Activated CD4-positive, alpha-beta T cell treated with anti-CD3 and anti-CD28 coated beads, Interleukin-2, amount 50 U/mL, for 24 hours (primary cell): Measurements from ENCODE around the gene INPP4B.

ENCODE experiments used
- DNase-seq, 2 donors: peaks; one replicate each; pipeline ENCODE4 v3.0.0-alpha.2; 2020; ENCODE audit warnings: low read depth in 1 of 2, low spot score in 1 of 2

The INPP4B gene

DNA sequence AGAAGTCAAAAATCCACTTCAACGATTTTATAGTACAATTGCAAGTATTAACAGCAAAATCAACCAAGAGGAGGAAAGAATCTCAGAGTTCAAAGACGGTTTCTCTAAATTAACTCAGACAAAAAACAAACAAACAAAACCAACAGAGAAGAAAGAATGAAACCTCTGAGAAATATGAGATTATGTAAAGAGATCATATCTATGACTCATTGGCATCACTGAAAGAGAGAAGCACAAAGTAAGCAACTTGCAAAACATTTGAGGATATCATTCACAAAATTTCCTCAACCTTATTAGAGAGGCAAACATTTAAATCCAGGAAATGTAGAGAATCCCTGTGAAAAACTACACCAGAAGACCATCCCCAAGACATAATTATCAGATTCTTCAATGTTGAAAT, 370.4 kb downstream of the INPP4B start:
- no peak for DNase-seq

DNA sequence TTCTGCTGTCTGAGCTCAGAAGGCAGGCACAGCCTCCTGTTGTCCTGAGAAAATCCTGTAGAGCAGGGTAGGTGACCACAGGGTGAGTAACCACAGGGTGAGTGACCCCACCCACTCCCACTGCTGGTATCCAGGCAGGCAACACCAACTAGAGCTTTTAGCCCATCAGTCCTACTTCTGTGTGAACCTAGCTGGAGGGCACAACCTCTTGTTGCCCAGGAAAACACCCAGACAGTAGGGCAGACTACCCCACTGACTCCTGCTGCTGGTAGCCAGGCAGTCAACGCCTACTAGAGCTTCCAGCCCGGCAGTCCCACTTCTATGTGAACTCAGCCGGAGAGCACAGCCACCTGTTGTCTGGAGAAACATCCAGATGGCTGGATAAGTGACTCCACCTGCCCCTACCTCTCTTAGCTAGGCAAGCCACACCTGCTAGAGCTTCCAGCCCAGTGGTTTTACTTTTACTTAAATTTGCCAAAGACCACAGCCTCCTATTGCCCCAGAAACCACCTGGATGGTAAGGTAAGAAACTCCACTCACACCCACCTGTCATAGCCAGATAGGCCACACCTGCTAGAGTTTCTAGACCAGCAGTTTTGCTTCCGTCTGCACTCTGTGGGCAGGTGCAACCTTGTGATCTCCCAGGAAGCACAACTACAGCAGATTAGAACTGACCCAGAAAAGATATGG, 371.6 kb downstream of the INPP4B start:
- no peak for DNase-seq

DNA sequence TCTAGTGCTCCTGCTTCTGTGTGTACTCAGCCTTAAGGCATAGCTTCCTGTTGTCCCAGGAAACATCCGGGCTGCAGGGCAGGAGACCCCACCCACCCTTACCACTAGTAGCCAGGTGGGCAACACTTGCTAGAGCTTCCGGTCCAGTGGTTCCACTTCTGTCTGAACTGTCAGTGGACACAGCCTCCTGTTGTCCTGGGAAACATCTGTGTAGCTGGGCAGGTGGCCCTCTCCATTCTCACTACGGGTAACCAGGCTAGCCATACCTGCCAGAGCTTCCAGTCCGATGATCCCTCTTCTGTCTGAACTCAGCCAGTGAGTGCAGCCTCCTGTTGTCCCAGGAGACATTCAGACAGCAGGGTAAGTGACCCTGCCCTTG, 372.2 kb downstream of the INPP4B start:
- no peak for DNase-seq

DNA sequence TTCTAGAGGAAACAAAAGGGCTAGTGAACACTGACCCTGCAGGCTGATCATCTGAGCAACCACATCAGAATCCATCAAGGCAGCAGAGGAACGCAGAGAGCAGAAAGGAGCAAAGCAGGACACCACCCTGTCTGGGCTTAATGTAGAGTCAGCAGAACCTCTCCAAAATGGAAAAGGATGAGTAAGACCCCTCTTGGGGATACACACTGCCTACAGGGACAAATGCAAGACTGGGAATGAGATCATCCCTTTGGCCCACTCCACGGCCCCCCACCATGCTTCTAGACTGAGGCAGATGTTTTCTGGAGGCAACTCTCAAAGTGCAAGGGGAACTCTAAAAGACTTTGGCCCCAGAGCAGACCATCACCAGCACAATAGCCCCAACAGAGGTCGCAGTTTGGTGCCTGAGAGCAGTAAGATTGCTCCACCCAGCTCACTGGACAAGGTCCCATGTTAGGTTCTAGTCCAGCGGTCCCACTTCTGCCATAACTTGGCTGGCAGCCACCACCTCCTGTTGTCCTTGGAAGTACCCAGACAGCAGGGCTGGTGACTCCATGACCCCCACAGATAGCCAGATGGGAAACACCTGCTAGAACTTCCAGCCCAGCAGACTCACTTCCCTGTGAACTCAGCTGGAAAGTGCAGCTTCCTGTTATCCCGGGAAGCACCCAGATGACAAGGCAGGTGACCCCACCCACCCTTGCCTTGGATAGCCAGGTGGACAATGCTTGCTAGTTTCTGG, 372.7 kb downstream of the INPP4B start:
- DNase-seq: no peak

DNA sequence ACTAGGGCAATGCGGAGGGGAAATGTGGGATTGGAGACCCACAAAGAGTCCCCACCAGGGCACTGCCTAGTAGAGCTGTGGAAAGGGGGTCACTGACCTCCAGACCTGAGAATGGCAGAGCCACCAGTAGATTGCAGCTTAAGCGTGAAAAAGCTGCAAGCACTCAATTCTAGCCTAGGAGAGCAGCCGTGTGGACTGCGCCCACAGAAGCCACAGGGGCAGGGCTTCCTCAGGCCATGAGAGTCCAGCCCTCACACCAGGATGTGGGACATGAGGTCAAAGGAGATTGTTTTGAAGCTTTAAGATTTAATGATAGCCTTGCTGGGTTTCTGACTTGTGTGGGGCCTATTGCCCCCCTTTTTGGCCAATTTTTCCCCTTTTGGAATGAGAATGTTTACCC, 379.0 kb downstream of the INPP4B start:
- no peak for DNase-seq

DNA sequence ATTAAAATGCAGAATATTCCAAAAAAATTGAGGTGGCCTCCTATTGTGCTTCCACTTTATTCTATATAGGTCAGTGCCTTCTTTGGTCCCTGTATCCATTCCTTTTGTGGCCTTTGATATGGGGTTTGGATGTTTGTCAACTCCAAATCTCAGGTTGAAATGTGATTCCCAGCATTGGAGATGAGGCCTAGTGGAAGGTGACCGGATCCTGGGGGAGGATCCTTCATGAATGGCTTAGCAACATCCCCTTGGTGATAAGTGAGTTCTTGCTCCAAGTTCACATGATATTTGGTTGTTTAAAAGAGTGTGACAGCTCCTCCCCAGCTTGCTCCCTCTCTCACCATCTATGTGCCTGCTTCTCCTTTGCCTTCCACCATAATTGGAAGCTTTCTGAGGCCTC, 380.6 kb downstream of the INPP4B start:
- DNase-seq: no peak

DNA sequence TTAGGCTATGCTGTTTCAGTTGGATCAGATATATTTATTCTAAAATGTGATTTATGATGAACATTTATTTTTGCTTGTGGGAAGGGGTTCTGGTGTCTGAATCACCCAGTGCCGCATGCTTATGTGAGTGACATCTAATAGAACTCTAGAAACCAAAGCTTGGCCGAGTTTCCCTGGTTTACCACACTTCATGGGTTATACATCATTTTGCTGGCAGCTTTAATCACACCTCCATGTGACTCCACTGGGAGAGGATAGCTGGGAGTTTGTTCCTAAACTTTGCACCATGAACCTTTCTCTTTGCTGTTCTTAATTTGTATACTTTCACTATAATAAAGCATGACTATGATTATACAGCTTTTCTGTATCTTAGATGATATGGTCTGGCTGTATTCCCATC, 382.9 kb downstream of the INPP4B start:
- no peak for DNase-seq

DNA sequence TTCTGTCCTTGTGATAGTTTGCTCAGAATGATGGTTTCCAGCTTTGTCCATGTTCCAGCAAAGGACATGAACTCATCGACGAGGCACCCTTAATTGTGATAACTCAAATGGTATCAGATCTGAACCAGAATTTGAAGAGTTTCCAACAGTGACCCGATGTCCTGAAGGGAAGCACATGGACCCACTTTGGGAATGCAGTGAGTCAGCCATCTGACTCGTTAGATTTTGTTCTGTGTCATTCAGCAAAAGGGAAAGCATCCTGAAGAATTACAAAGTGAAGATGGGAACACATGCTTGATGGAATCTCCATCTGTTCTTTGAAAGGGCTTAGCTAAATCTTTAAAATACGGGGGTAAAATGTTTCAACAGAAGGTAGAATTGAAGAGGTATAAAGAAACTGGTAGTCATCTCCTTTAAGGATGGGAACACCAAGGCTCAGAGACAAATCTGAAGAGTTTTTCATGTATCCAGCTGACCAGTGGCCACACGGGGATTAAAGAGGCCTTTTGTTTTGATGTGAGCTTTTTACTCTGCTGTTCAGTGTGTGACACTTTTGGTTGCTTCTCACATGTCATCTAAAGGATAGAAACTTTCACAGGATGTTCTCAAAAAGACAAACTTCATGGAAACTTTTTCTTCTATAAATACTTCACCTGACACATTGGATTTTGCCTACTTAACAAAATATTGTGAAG, 393.8 kb downstream of the INPP4B start:
- no peak for DNase-seq

DNA sequence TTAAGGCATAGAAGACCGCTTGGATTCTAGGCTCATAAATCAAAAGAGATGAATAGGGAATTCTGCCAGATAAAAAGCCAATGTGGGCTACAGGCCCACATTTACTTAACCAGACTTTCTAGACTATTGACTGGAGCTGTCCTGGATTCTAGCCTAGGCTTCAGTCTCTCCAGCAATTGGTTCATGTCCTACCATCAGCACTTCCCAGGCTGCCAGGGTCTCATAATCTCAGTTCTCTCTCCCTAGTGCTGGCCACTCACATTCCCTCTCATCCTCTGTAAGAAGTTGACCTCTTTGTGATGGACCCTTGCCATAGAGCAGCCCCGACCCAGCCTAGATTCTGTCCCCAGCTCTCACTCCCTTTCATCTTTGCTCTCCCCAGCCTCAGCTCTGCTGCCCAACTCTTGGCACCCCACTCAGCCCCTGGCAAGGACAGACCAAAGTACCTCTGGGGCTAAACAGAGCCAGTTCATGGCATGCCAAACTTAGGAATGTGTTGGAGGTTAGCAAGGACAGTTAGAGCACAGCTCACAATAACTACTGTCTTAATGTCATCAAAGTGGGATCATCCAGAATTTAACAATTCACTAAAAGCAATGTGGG, 396.2 kb downstream of the INPP4B start:
- DNase-seq: no peak

DNA sequence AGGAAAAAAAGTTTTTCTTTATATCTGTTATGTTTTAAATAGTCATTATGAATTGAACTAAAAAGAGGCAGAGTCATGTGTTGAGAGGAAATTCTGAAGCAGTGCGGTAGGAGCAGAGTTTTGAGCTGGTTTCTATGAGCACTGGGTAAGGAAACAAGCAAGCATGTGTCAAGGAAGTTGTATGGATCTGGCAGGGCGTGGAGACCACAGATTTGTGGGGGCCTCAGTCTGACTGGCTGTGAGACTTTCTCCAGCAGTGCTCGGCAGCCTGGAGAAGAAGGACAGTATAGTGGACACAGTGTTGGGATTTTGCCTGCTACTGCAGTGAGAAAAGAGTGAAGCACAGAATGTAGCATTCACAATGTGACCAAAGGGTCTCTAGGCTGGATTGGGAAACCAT, 399.1 kb downstream of the INPP4B start:
- DNase-seq: no peak

DNA sequence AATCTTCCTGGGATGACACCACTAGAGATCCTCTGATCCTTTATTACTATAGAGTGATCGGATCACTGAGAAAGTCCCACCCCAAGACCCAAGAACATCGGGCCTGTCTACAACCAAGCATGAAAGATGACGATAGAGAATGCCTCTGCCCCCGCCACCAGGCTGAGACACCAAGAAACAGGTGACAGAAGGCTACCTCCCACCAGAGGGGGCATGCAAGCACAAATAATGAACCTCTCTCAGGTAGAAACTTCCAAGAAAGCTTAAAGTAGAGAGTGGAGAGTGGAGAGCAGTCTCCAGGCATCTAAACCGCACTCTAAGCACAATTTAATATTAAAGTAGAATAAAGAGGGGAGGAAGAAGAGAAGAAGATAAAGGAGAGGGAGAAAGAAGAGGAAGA, 402.6 kb downstream of the INPP4B start:
- no peak for DNase-seq

DNA sequence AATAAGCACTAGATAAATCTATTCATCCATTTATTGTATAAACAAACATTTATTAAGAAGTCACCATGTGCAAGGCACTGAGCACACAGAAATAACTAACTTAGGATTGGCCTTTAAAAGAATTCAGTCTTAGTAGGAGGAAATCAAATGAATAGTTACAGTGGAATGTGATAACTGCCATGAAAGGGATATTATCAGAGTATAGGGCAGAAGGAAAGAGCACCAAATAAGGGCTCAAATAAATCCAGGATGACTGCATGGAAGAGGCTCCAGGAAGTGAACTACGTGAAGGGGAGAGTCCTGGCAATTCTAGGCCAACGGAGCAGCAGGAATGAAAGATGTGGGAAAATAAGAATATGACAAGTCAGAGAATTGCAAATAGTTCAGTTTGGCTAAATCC, 406.0 kb downstream of the INPP4B start:
- DNase-seq: no peak

DNA sequence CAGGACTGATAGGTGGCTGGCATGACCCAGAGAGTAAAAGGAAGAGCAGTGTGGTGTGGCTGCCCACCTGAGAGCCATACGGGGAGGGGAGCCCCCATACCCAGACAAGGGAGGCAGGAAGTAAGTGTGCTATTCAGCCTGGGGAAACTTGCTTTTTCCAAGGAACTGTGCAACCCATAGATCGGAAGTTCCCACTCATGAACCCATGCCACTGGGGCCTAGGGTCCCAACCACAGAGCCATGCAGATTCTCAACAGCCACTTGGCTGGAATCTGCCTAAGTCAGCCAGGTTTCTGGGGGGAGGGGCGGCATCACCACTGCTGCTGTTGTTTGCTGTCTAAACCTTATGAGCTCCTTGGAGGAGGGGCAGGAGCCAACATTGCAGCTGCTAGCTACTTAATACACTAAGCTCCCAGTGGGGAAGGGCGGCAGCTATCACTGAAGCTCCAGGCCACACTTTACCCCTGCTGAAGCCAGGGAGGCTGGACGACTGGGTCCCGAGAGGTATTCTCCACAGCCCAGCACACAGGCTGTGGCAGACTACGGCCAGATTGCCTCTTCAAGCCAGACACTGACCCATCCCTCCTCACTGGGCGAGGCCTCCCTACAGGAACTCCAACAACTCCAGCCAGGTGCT, 410.4 kb downstream of the INPP4B start:
- DNase-seq: no peak

DNA sequence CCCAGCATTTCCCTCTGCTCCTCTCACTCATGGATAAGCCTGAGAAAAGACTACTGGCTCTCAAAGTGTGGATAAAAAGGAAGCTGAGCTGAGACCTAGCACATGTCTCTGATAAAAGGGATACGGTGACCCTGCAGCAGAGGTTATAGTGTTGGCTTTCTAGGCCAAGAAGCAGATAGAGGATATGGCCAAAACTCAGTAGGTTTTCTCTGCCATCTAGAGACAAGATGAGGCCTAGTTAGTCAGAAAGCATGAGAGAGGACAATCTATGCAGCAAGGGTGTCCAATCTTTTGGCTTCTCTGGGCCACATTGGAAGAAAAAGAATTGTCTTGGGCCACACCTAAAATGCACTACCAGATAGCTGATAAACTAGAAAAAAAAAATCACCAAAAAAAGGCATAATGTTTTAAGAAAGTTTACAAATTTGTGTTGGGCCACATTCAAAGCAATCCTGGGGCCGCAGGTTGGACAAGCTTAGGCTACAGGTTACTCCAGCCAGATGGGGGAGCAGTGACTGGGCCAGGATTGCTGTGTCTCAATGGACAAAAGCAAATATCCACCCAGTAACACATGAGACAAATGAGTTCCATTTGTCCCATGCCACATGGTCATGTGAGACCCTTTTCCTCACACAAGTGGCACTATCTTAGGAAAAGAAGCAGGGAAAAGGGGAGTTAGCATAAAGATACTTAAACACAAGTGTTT, 411.4 kb downstream of the INPP4B start:
- DNase-seq: no peak

DNA sequence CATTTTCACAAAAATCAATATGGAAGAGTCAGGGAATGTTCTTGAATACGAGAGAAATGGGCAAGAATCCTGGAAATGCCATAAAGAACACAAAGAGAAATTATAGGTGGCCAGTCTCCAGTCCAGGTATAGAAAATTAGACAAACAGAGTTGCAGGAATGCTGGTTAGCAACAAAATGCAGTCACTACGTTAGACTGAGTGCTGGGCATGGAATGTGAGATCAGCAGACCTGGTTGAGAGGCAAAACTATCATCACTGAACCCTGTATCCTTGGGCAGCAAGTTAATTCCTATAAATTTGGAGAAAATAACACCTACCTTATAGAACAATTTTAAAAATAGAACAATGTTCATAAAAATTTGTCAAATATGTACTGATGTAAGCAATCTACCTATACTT, 417.4 kb downstream of the INPP4B start:
- DNase-seq: no peak

DNA sequence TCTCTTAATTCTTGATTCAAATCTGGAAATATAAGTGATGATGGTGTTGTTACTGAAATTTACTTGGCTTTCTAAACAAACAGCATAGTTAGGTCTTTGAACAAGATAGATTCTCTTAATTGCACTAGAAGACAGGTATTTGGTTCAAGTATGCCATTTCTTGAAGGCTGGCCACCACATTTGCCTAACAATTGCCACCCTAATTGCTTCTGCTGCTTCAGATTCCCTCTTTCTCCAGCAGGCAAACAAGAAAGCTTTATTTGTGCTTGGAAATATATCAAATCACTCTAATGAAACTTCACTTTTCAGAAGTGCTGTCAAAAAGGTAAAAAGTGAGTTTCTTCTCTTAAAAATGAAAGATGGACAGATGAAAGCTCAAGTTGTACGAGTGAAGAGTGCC, 418.6 kb downstream of the INPP4B start:
- no peak for DNase-seq

DNA sequence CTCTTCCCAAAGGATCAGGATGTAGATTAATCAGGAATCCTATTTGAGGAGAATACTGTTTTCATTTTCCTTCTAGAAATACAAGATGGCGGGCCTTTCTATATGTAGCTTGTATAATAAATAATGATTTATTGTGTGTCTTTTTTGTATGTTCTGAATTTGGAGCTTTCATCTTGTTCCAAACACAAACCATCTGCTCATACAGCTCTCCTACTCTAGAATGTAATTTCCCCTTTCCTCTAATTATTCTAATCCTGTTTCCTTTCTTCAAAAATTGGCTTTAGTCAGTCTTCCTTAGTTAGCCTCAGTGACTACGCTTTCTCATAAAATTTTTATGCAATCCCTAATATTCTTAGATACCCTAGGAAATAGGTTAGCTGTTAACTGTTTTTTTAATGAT, 422.2 kb downstream of the INPP4B start:
- no peak for DNase-seq

DNA sequence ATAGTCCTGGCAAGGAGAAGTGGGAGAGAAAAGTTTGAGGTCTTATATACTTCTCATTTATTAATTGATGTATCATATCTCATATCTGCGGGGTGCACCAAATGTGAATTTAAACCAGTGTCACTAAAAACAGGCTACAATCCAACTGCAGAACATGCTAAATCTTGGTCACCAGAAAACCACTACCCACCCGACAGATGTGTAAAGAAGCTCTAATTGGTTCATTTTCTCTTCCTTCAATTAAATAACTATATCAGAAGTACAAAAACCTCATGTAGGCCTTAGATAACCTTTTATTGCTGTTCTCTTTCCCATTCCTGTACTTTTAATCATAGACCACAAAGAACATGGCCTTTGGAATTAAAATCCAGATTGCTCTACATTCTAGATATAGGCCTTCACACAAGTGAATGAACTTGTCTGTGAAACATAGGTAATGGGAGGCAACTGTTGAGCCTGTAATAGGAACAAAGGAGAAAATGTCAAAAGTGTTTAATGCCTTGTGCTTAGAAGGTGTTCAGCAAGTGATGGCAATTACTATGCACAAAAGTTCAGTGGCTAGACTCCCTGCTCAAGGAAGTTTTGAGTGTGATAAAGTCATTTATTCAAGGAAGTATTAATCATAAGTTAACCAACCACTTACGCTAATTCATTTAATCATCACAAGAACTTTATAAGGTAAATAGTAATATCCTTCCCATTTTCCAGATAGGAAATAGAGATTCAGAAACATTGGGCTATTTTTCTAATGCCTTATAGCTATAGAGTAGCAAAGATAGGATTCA, 425.6 kb downstream of the INPP4B start:
- no peak for DNase-seq

DNA sequence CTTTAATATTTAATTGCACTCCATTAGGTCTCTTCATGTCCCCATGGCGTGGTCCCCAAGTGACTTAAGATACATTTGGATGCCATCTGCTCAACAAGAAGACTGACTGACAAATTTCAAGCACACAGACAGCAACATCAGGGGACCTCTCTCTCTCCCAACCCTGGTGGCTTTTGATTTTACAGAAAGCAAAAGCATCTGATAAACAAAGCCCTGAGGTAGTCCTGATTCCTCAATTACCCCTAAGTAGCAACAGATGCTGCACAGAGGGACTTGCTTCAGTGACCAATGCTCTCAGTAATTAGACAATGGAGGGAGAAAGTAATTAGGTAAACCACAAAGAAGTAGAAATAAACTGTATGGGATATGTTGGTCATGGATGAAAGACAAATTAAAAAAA, 426.4 kb downstream of the INPP4B start:
- no peak for DNase-seq

DNA sequence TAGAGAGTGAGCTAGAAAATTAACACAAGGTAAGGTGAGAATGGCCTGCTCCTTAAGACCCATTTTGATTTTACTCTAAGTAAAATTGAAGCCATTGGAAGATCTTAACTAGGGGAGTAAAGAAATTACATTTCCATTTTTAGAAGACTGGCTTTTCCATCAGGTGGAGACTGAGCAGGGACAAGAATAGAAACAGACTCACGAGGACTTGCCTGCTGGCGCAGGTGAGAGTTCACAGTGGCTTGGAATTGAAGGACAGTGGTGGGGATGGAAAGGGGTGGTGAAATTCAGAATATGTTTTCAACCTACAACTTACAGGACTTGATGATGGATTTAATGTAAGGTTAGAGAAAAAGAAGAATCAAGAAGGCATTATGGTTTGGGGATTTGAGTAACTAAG, 427.4 kb downstream of the INPP4B start:
- DNase-seq: no peak
